ENCODE measurements around the gene ATG101.

DNA sequence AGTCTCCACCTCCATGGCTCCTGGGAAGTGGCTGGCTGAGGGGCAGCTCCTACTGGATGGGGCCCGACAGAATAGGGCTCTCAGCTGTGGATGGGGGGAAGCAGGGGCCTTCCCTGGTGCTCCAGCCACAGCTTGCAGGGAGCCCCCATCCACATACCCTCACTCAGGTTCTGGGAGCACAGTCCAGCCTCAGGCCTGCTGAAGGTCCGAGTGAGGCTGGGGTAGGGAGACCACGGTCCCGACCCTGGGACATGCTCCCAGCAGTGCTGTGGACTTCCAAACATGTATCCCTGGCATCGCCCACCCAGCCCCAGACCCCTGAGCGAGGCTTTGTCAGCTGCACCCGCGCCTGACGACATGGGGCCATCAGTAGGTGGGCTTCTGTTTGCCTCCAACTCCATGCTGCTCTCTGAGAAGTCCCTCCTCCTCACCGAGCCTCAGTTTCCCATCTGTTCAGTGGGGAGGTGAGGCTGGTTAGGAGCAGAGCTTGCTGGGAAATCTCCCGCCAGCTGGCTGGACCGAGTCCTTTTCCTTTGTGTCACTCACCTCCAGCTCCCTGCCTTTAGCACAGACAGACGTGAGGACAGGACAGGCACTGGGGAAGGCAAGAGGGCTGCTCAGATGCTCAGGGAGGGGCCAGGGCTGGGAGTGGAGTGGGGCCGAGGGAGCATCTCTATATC lies 9.1 kb upstream of the ATG101 start:
- no peak for TF ChIP-seq POLR2A (conservative IDR thresholded peaks at IDR 0.05)
- TF ChIP-seq CBX1 (IDR thresholded peaks at IDR 0.05; ENCODE audit: low read depth): no peak
- TF ChIP-seq RBM22 (IDR thresholded peaks at IDR 0.05; ENCODE audit: low read depth, low read length, poor library complexity, severe bottlenecking): no peak
- no peak for TF ChIP-seq MYC (IDR thresholded peaks at IDR 0.05; ENCODE audit: low read depth, low read length)
- TF ChIP-seq MYC (CRISPR knock-in tag; IDR thresholded peaks at IDR 0.05; ENCODE audit: borderline replicate concordance, low read depth): no peak
- TF ChIP-seq, protein P1, sequence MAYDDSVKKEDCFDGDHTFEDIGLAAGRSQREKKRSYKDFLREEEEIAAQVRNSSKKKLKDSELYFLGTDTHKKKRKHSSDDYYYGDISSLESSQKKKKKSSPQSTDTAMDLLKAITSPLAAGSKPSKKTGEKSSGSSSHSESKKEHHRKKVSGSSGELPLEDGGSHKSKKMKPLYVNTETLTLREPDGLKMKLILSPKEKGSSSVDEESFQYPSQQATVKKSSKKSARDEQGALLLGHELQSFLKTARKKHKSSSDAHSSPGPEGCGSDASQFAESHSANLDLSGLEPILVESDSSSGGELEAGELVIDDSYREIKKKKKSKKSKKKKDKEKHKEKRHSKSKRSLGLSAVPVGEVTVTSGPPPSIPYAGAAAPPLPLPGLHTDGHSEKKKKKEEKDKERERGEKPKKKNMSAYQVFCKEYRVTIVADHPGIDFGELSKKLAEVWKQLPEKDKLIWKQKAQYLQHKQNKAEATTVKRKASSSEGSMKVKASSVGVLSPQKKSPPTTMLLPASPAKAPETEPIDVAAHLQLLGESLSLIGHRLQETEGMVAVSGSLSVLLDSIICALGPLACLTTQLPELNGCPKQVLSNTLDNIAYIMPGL (CRISPR knock-in tag; IDR thresholded peaks at IDR 0.05): no peak
- TF ChIP-seq, protein P2, sequence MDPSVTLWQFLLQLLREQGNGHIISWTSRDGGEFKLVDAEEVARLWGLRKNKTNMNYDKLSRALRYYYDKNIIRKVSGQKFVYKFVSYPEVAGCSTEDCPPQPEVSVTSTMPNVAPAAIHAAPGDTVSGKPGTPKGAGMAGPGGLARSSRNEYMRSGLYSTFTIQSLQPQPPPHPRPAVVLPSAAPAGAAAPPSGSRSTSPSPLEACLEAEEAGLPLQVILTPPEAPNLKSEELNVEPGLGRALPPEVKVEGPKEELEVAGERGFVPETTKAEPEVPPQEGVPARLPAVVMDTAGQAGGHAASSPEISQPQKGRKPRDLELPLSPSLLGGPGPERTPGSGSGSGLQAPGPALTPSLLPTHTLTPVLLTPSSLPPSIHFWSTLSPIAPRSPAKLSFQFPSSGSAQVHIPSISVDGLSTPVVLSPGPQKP (CRISPR knock-in tag; IDR thresholded peaks at IDR 0.05): no peak
- TF ChIP-seq KDM1A (IDR thresholded peaks at IDR 0.05): no peak
- no peak for TF ChIP-seq NFYB (IDR thresholded peaks at IDR 0.05; ENCODE audit: extremely low read depth, insufficient read length)
- TF ChIP-seq, protein P3, sequence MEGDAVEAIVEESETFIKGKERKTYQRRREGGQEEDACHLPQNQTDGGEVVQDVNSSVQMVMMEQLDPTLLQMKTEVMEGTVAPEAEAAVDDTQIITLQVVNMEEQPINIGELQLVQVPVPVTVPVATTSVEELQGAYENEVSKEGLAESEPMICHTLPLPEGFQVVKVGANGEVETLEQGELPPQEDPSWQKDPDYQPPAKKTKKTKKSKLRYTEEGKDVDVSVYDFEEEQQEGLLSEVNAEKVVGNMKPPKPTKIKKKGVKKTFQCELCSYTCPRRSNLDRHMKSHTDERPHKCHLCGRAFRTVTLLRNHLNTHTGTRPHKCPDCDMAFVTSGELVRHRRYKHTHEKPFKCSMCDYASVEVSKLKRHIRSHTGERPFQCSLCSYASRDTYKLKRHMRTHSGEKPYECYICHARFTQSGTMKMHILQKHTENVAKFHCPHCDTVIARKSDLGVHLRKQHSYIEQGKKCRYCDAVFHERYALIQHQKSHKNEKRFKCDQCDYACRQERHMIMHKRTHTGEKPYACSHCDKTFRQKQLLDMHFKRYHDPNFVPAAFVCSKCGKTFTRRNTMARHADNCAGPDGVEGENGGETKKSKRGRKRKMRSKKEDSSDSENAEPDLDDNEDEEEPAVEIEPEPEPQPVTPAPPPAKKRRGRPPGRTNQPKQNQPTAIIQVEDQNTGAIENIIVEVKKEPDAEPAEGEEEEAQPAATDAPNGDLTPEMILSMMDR (IDR thresholded peaks at IDR 0.05 in 2 of 3, conservative IDR thresholded peaks at IDR 0.05 in 1 of 3; ENCODE audit: insufficient read depth in 2 of 3, low read depth in 1 of 3, low read length in 3 of 3): no peak
- TF ChIP-seq EP300 (IDR thresholded peaks at IDR 0.05; ENCODE audit: low read length): no peak
- no peak for TF ChIP-seq HCFC1 (IDR thresholded peaks at IDR 0.05; ENCODE audit: low read depth, low read length)
- TF ChIP-seq, protein P4, sequence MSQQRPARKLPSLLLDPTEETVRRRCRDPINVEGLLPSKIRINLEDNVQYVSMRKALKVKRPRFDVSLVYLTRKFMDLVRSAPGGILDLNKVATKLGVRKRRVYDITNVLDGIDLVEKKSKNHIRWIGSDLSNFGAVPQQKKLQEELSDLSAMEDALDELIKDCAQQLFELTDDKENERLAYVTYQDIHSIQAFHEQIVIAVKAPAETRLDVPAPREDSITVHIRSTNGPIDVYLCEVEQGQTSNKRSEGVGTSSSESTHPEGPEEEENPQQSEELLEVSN (IDR thresholded peaks at IDR 0.05; ENCODE audit: borderline replicate concordance in 1 of 2, extremely low read depth in 1 of 2, insufficient read depth in 1 of 2, insufficient read length in 1 of 2, low read depth in 1 of 2, low read length in 1 of 2, poor library complexity in 1 of 2, severe bottlenecking in 1 of 2): no peak
- TF ChIP-seq BACH1 (tag; IDR thresholded peaks at IDR 0.05): no peak
- TF ChIP-seq, protein P5, sequence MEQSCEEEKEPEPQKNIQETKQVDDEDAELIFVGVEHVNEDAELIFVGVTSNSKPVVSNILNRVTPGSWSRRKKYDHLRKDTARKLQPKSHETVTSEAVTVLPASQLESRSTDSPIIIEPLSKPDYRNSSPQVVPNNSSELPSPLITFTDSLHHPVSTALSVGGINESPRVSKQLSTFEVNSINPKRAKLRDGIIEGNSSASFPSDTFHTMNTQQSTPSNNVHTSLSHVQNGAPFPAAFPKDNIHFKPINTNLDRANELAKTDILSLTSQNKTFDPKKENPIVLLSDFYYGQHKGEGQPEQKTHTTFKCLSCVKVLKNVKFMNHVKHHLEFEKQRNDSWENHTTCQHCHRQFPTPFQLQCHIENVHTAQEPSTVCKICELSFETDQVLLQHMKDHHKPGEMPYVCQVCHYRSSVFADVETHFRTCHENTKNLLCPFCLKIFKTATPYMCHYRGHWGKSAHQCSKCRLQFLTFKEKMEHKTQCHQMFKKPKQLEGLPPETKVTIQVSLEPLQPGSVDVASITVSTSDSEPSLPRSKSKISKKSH (CRISPR knock-in tag; IDR thresholded peaks at IDR 0.05): no peak

All from K562 (cell line).